ENCODE data around the gene KLHL9.
"Not testable (repeated sequence)": the region's sequence is repeated elsewhere in the genome, so short reads cannot be mapped to it uniquely, and the experiment has no call there.

KLHL9 gene

GRCh38 chr9:21334701-21335632 lies at the start of gene KLHL9:
TSS of gene KLHL9 (minus strand) at chr9:21335404. CDS start at chr9:21334859, 545 bp downstream.
- DNase-seq: peak; percentile 89

- no peak for DNase-seq
Measured at GRCh38 chr9:21383627-21384026, 48.4 kb upstream of the KLHL9 start.

GRCh38 chr9:21381448-21382339 lies 46.5 kb upstream of the KLHL9 start:
- peak; percentile 37 for DNase-seq

- DNase-seq: not testable (repeated sequence)
Measured at GRCh38 chr9:21371467-21371866, 36.3 kb upstream of the KLHL9 start.

GRCh38 chr9:21367957-21368356 lies 32.8 kb upstream of the KLHL9 start, which contains the start of gene IFNA13:
TSS of gene IFNA13 (minus strand) at chr9:21368057. CDS start at chr9:21368010, 47 bp downstream.
- DNase-seq: no peak

GRCh38 chr9:21367169-21367568 lies 32.0 kb upstream of the KLHL9 start:
- not testable (repeated sequence) for DNase-seq

- no peak for DNase-seq
Measured at GRCh38 chr9:21362287-21362686, 27.1 kb upstream of the KLHL9 start.

GRCh38 chr9:21357479-21358460 lies 22.6 kb upstream of the KLHL9 start:
- peak; percentile 26 for DNase-seq

- no peak for DNase-seq
Measured at GRCh38 chr9:21350787-21351186, 15.6 kb upstream of the KLHL9 start, which contains the start of gene IFNA6. TSS of gene IFNA6 (minus strand) at chr9:21350887. CDS start at chr9:21350887, 0 bp downstream.

GRCh38 chr9:21348430-21348970 lies 13.3 kb upstream of the KLHL9 start:
- DNase-seq: no peak

GRCh38 chr9:21340735-21341134 lies 5.5 kb upstream of the KLHL9 start:
- DNase-seq: no peak

- DNase-seq: no peak
Measured at GRCh38 chr9:21336457-21336856, 1.3 kb upstream of the KLHL9 start.

GRCh38 chr9:21333226-21333625 lies 2.0 kb downstream of the KLHL9 start:
- no peak for DNase-seq

- DNase-seq: no peak
Measured at GRCh38 chr9:21331676-21332402, 3.4 kb downstream of the KLHL9 start.

- DNase-seq: peak; percentile 76
Measured at GRCh38 chr9:21326526-21327139, 8.6 kb downstream of the KLHL9 start.

GRCh38 chr9:21324047-21324446 lies 11.2 kb downstream of the KLHL9 start:
- no peak for DNase-seq

GRCh38 chr9:21322911-21323461 lies 12.2 kb downstream of the KLHL9 start:
- DNase-seq: no peak

- DNase-seq: no peak
Measured at GRCh38 chr9:21320465-21320864, 14.7 kb downstream of the KLHL9 start.

GRCh38 chr9:21317956-21318923 lies 17.0 kb downstream of the KLHL9 start:
- peak; percentile 53 for DNase-seq

All from CD4-positive, alpha-beta T cell treated with Interleukin-17A for 1 hour (primary cell).